ENCODE measurements around the gene IGSF6. TPM values are rescaled to one million over a fixed set of nuclear protein-coding genes. Genes with fewer than 3 reads are reported as not detected.
"Not testable (repeated sequence)": the region's sequence is repeated elsewhere in the genome, so short reads cannot be mapped to it uniquely, and the experiment has no call there.

The IGSF6 gene
- total and polyA plus RNA-seq, 2 experiments from 2014 or later = 0.14 TPM; not detected in 1

DNA sequence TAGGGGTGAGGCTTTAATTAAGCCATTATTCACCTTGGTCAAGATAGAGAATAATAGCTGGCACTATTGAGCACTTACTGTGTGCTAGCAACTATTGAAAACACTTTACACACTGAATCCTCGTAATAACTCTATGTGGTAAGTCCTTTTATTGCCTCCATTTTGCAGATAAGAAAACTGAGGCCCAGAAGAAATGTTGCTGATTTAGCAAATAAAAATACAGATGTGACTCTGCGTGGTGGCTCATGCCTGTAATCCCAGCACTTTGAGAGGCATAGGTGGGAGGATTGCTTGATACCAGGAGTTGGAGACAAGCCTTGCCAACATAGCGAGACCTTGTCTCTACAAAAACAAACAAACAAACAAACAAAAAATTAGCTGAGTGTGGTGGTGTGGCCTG lies 30.8 kb upstream of the IGSF6 start:
- TF ChIP-seq EZH2phosphoT487 (IDR thresholded peaks at IDR 0.05; ENCODE audit: insufficient read depth, low read depth) = no peak
- no peak for TF ChIP-seq EZH2 (IDR thresholded peaks at IDR 0.05; ENCODE audit: insufficient read depth, poor library complexity, severe bottlenecking)
- H2AFZ ChIP-seq = no peak overlapping the region
- H3K79me2 ChIP-seq (ENCODE audit: insufficient read depth) = no peaks in the 10 kb centered on the region
- no peaks in the 10 kb centered on the region; the same call in 1 of the 2 replicates for H3K27me3 ChIP-seq (replicated peaks; ENCODE audit: insufficient read depth)
- DNase-seq = no peak
- H3K9me2 ChIP-seq (ENCODE audit: insufficient read depth) = no peaks in the 10 kb centered on the region
- 62 to 66% methylated on average over 3 of the region's 3 CpGs for WGBS, 2 experiments (ENCODE audit: low coverage in 1 of 2, low lambda C conversion rate in 2 of 2, missing lambda C conversion rate in 2 of 2)
- in situ Hi-C loops (cut with MboI) = no loop called here
- H3K27ac ChIP-seq = no peak overlapping the region
- H3K4me3 ChIP-seq = no peak overlapping the region
- H3K4me2 ChIP-seq (ENCODE audit: unreplicated experiment) = no peak overlapping the region
- no peaks in the 10 kb centered on the region for H3K36me3 ChIP-seq (ENCODE audit: low read depth)
- no peaks in the 10 kb centered on the region for H3K4me1 ChIP-seq (ENCODE audit: insufficient read depth)
- no peaks in the 10 kb centered on the region for H4K20me1 ChIP-seq (ENCODE audit: insufficient read depth)
- H3F3A ChIP-seq (ENCODE audit: insufficient read depth) = no peaks in the 10 kb centered on the region
- no peak overlapping the region for H3K9ac ChIP-seq
- no peaks in the 10 kb centered on the region for H3K9me3 ChIP-seq (ENCODE audit: low read depth)

DNA sequence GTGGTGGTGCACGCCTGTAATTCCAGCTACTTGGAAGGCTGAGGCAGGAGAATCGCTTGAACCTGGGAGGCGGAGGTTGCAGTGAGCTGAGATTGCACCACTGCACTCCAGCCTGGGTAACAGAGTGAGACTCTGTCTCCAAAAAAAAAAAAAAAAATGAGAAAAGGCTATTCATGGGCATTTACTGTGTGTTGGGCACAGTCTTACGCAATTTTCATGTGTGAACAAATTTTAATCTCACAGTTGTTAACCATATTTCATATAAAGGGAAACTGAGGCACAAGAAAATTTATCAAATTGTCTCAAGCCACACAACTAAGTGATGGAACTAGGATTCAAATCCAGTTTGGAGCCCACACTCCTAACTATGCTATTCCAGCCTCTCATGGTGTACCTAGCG lies 28.3 kb upstream of the IGSF6 start:
- H3F3A ChIP-seq (ENCODE audit: insufficient read depth); H3K4me2 ChIP-seq (ENCODE audit: unreplicated experiment); H3K9me3 ChIP-seq (ENCODE audit: low read depth); H3K4me3 ChIP-seq; H3K79me2 ChIP-seq (ENCODE audit: insufficient read depth); H3K9ac ChIP-seq; in situ Hi-C loops (cut with MboI); H3K4me1 ChIP-seq (ENCODE audit: insufficient read depth); H2AFZ ChIP-seq; DNase-seq; H4K20me1 ChIP-seq (ENCODE audit: insufficient read depth); H3K9me2 ChIP-seq (ENCODE audit: insufficient read depth); H3K27ac ChIP-seq; H3K27me3 ChIP-seq (replicated peaks; ENCODE audit: insufficient read depth); H3K36me3 ChIP-seq (ENCODE audit: low read depth): not testable (repeated sequence)
- 75 to 81% methylated on average over 5 of the region's 5 CpGs for WGBS, 2 experiments (ENCODE audit: low coverage in 1 of 2, low lambda C conversion rate in 2 of 2, missing lambda C conversion rate in 2 of 2)

DNA sequence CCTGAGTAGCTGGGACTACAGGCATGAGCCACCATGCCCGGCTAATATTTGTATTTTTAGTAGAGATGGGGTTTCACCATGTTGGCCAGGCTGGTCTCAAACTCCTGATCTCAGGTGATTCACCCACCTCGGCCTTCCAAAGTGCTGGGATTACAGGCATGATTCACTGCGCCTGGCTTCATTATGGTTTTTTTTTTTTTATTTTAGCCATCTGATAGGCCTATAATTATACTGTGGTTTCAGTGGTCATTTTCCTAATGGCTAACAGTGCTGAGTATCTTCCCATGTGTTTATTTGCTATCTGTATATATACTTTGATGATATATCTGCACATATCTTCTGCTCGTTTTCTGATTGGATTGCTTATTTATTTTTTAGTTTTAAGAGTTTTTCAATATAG lies 22.0 kb upstream of the IGSF6 start:
- WGBS, 2 experiments (ENCODE audit: low coverage in 1 of 2, low lambda C conversion rate in 2 of 2, missing lambda C conversion rate in 2 of 2) = 61% methylated on average over 4 of the region's 4 CpGs
- H2AFZ ChIP-seq; H4K20me1 ChIP-seq (ENCODE audit: insufficient read depth); DNase-seq; H3K9me2 ChIP-seq (ENCODE audit: insufficient read depth); H3K9me3 ChIP-seq (ENCODE audit: low read depth); H3K27me3 ChIP-seq (replicated peaks; ENCODE audit: insufficient read depth); H3K4me2 ChIP-seq (ENCODE audit: unreplicated experiment); H3K4me3 ChIP-seq; H3K9ac ChIP-seq; H3K36me3 ChIP-seq (ENCODE audit: low read depth); in situ Hi-C loops (cut with MboI); H3K79me2 ChIP-seq (ENCODE audit: insufficient read depth); H3F3A ChIP-seq (ENCODE audit: insufficient read depth); H3K27ac ChIP-seq; H3K4me1 ChIP-seq (ENCODE audit: insufficient read depth): not testable (repeated sequence)

DNA sequence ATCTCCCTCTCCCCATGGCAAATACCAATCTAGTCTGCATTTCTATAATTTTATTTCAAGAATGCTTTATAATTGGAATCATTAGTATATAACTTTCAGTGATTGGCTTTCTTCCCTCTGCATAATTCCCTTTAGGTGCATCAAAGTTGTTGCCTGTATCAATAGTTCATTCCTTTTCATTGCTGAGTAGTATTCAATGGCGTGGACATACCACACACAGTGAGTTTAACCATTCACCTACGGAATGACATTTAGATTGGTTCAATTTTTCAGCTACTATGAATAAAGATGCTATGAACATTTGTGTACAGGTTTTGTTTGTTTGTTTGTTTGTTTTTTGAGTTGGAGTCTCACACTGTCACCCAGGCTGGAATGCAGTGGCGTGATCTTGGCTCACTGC lies 21.1 kb upstream of the IGSF6 start:
- in situ Hi-C loops (cut with MboI) = no loop called here
- no peak for DNase-seq

DNA sequence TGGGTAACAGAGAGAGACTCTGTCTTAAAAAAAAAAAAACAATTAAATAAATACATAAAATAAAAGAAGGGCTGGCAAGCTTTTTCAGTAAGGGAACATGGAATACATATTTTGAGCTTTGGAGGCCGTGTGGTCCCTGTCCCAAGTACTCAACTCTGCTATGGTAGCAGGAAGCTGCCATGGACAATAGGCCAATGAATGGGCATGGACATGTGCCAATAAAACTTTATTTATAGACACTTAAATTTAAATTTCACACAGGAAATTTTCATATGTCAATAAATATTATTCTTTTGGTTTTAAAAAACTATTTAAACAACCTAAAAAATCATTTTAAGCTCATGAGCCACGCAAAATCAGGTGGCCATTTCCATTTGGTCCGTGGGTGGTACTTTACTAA lies 15.2 kb upstream of the IGSF6 start:
- Histone ChIP-seq H3K4me1 (ENCODE audit: insufficient read depth) (no peaks in the 10 kb centered on the region), H2AFZ (no peak overlapping the region), H4K20me1 (ENCODE audit: insufficient read depth) (no peaks in the 10 kb centered on the region), H3K4me3 (no peak overlapping the region), H3F3A (ENCODE audit: insufficient read depth) (no peaks in the 10 kb centered on the region), H3K79me2 (ENCODE audit: insufficient read depth) (no peaks in the 10 kb centered on the region), H3K4me2 (ENCODE audit: unreplicated experiment) (no peak overlapping the region), H3K9ac (no peak overlapping the region), H3K9me3 (ENCODE audit: low read depth) (no peaks in the 10 kb centered on the region), H3K27me3 (replicated peaks; ENCODE audit: insufficient read depth) (no peaks in the 10 kb centered on the region), H3K9me2 (ENCODE audit: insufficient read depth) (no peaks in the 10 kb centered on the region), H3K36me3 (ENCODE audit: low read depth) (no peaks in the 10 kb centered on the region), H3K27ac (no peak overlapping the region)
- in situ Hi-C loops (cut with MboI) = no loop called here
- WGBS, 2 experiments (ENCODE audit: low coverage in 1 of 2, low lambda C conversion rate in 2 of 2, missing lambda C conversion rate in 2 of 2) = 92 to 94% methylated on average over 3 of the region's 3 CpGs
- DNase-seq = no peak
- TF ChIP-seq EZH2phosphoT487 (IDR thresholded peaks at IDR 0.05; ENCODE audit: insufficient read depth, low read depth) (no peak), EZH2 (IDR thresholded peaks at IDR 0.05; ENCODE audit: insufficient read depth, poor library complexity, severe bottlenecking) (no peak)

More for the DNA sequence above, 21.1 kb upstream of the IGSF6 start:
- no peak for TF ChIP-seq EZH2 (IDR thresholded peaks at IDR 0.05; ENCODE audit: insufficient read depth, poor library complexity, severe bottlenecking)
- TF ChIP-seq EZH2phosphoT487 (IDR thresholded peaks at IDR 0.05; ENCODE audit: insufficient read depth, low read depth) = no peak
- H3K27me3 ChIP-seq (replicated peaks; ENCODE audit: insufficient read depth) = no peaks in the 10 kb centered on the region
- H3F3A ChIP-seq (ENCODE audit: insufficient read depth) = no peaks in the 10 kb centered on the region
- no peaks in the 10 kb centered on the region for H3K9me3 ChIP-seq (ENCODE audit: low read depth)
- no peaks in the 10 kb centered on the region for H3K36me3 ChIP-seq (ENCODE audit: low read depth)
- no peaks in the 10 kb centered on the region for H3K4me1 ChIP-seq (ENCODE audit: insufficient read depth)
- no peak overlapping the region for H3K4me2 ChIP-seq (ENCODE audit: unreplicated experiment)
- 68 to 72% methylated on average over 3 of the region's 3 CpGs for WGBS, 2 experiments (ENCODE audit: low coverage in 1 of 2, low lambda C conversion rate in 2 of 2, missing lambda C conversion rate in 2 of 2)
- H4K20me1 ChIP-seq (ENCODE audit: insufficient read depth) = no peaks in the 10 kb centered on the region
- H3K9me2 ChIP-seq (ENCODE audit: insufficient read depth) = no peaks in the 10 kb centered on the region
- H3K4me3 ChIP-seq = no peak overlapping the region
- H3K79me2 ChIP-seq (ENCODE audit: insufficient read depth) = no peaks in the 10 kb centered on the region
- no peak overlapping the region for H3K27ac ChIP-seq
- H2AFZ ChIP-seq = no peak overlapping the region
- no peak overlapping the region for H3K9ac ChIP-seq
